Measurements from ENCODE around the gene FOXN3.

DNA sequence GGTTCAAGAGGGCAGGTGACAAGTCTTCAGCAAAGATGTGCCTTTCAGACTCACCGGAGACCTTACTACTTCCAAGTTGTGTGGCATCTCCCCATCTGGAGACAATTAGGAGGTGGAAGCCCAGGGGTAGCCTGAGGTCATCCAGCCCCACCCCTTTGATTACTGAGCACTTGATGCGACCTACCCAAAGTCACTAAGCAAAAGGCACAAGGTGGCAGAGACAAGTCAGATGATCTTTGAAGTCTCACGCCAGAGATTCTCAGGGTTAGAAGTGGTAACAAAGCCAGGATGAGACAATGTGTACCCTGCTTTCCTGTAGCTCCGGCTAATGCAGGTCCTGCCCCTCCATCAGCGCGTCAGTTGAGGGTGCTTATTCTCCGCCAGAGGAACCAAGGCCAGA lies 1.4 kb upstream of the FOXN3 start:
- TF ChIP-seq POLR2A (IDR thresholded peaks at IDR 0.05): no peak
- TF ChIP-seq, protein P1, sequence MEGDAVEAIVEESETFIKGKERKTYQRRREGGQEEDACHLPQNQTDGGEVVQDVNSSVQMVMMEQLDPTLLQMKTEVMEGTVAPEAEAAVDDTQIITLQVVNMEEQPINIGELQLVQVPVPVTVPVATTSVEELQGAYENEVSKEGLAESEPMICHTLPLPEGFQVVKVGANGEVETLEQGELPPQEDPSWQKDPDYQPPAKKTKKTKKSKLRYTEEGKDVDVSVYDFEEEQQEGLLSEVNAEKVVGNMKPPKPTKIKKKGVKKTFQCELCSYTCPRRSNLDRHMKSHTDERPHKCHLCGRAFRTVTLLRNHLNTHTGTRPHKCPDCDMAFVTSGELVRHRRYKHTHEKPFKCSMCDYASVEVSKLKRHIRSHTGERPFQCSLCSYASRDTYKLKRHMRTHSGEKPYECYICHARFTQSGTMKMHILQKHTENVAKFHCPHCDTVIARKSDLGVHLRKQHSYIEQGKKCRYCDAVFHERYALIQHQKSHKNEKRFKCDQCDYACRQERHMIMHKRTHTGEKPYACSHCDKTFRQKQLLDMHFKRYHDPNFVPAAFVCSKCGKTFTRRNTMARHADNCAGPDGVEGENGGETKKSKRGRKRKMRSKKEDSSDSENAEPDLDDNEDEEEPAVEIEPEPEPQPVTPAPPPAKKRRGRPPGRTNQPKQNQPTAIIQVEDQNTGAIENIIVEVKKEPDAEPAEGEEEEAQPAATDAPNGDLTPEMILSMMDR (IDR thresholded peaks at IDR 0.05): no peak
